Measurements from ENCODE around the gene EMP1. TPM values are rescaled to one million over a fixed set of nuclear protein-coding genes. Genes with fewer than 3 reads are reported as not detected.

The EMP1 gene
- total and polyA plus RNA-seq, 2 of the 13 experiments (the other 11 are each of a cell fraction or from before 2014, with no cell fraction given): 0.13 to 0.61 TPM

DNA sequence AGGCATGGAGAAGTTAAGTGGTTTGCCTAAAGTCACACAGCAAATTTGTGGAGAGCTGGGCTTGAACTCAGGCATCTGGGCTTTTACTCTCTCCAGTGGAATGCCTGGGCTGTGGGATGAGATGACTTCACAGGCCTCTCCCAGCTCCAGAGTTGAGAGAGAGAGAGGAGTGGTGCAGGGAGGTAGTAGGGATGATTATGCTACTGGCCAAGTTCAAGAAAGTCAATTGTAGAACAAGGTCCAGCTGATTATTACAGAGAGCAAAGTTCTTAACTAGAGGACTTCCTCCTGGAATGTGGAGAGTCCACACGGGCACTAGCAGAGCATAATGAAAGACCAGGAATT, 769 bp upstream of the EMP1 start:
- ChIA-PET POLR2A (no interaction called here), CTCF (ENCODE audit: low intra/inter-chr PET ratio, low total read pairs) (no interaction called here)
- Histone ChIP-seq H3K4me3 (replicated peaks in 1 of 3; ENCODE audit: insufficient read depth in 1 of 3, low read depth in 2 of 3, low read length in 3 of 3) (no peak overlapping the region), H3K4me2 (ENCODE audit: low read depth, low read length) (no peak overlapping the region), H3K27me3 (ENCODE audit: control insufficient read depth in 1 of 2, insufficient read depth in 2 of 2, low read length in 2 of 2) (peaks cover 2 to 25% of the 10 kb centered on the region in 2 experiments; a peak in 3 of 5 replicates), H3K27ac (ENCODE audit: extremely low read length, insufficient read depth, low read length) (no peak overlapping the region), H4K20me1 (ENCODE audit: insufficient read depth, low read length) (no peaks in the 10 kb centered on the region), H3K9me3 (ENCODE audit: low read length) (no peaks in the 10 kb centered on the region), H2AFZ (ENCODE audit: low read length) (no peak overlapping the region), H3K4me1 (ENCODE audit: insufficient read depth, low read length) (peaks cover 24% of the 10 kb centered on the region), H3K36me3 (replicated peaks in 1 of 2; ENCODE audit: control insufficient read depth in 1 of 2, insufficient read depth in 2 of 2, low read length in 2 of 2) (no peaks in the 10 kb centered on the region), H3K79me2 (ENCODE audit: insufficient read depth, low read length) (no peaks in the 10 kb centered on the region), H3K9ac (ENCODE audit: insufficient read depth, low read depth, low read length) (no peak overlapping the region)
- WGBS (ENCODE audit: low lambda C conversion rate): 0% methylated on average over 1 of the region's 1 CpG
- DNase-seq (ENCODE audit: low spot score) (no peak), ATAC-seq (peak; percentile 75), FAIRE-seq (no peak)
- TF ChIP-seq ZNF432 (CRISPR knock-in tag; IDR thresholded peaks at IDR 0.05; ENCODE audit: borderline replicate concordance) (no peak), ZNF546 (CRISPR knock-in tag; conservative IDR thresholded peaks at IDR 0.05) (no peak), TEAD3 (CRISPR knock-in tag; optimal IDR thresholded peaks at IDR 0.05; ENCODE audit: borderline replicate concordance) (peak; percentile 48), ISX (CRISPR knock-in tag; conservative IDR thresholded peaks at IDR 0.05) (no peak), HNF4A (CRISPR knock-in tag; IDR thresholded peaks at IDR 0.05) (peak; percentile 30; the same call in 1 of the 2 replicates), HNF4G (IDR thresholded peaks at IDR 0.05; ENCODE audit: borderline replicate concordance, low read depth, low read length) (no peak), HNF4G (CRISPR knock-in tag; IDR thresholded peaks at IDR 0.05; ENCODE audit: borderline replicate concordance, low read depth) (no peak)
- BruUV-seq (replicated peaks): no TSS peak
- in situ Hi-C loops (cut with HindIII; ENCODE audit: extremely low pct_ligation_motif_present, low pct_unique_long_range_greater_than_20kb) (no loop called here), intact Hi-C loops (cut with micrococcal nuclease; ENCODE audit: unreplicated experiment) (no loop called here)

DNA sequence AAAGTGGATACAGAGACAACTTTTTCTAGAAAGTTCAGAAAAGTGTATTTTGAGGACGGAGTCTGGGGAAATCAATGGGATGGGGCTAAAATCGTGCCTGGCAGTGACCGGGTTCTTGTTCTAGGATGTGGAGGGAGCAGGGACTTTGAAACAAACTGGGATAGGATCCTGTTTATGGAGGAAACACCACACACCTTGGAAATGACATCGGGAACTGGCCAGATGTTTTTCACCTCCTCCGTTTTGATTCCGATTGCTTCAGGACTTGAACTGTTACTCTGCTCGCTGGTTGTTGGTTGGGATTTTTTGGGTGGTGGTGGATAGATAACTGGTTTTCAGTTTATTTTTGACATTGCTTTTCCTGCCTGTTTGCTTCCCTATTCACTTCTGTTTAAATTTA, 506 bp downstream of the EMP1 start:
- Histone ChIP-seq H4K20me1 (ENCODE audit: insufficient read depth, low read length) (no peaks in the 10 kb centered on the region), H3K4me3 (replicated peaks in 1 of 3; ENCODE audit: insufficient read depth in 1 of 3, low read depth in 2 of 3, low read length in 3 of 3) (no peak overlapping the region), H3K27me3 (ENCODE audit: control insufficient read depth in 1 of 2, insufficient read depth in 2 of 2, low read length in 2 of 2) (peaks cover 2 to 34% of the 10 kb centered on the region in 2 experiments; a peak in 3 of 5 replicates), H3K4me2 (ENCODE audit: low read depth, low read length) (no peak overlapping the region), H3K36me3 (replicated peaks in 1 of 2; ENCODE audit: control insufficient read depth in 1 of 2, insufficient read depth in 2 of 2, low read length in 2 of 2) (no peaks in the 10 kb centered on the region), H3K79me2 (ENCODE audit: insufficient read depth, low read length) (no peaks in the 10 kb centered on the region), H3K4me1 (ENCODE audit: insufficient read depth, low read length) (peaks cover 24% of the 10 kb centered on the region), H3K27ac (ENCODE audit: extremely low read length, insufficient read depth, low read length) (no peak overlapping the region), H3K9ac (ENCODE audit: insufficient read depth, low read depth, low read length) (no peak overlapping the region), H2AFZ (ENCODE audit: low read length) (no peak overlapping the region), H3K9me3 (ENCODE audit: low read length) (no peaks in the 10 kb centered on the region)
- no TSS peak for BruUV-seq (replicated peaks)
- in situ Hi-C loops (cut with HindIII; ENCODE audit: extremely low pct_ligation_motif_present, low pct_unique_long_range_greater_than_20kb): no loop called here
- CTCF ChIA-PET (ENCODE audit: low intra/inter-chr PET ratio, low total read pairs): no interaction called here
- TF ChIP-seq ZNF776 (CRISPR knock-in tag; IDR thresholded peaks at IDR 0.05) (no peak), ZNF674 (CRISPR knock-in tag; IDR thresholded peaks at IDR 0.05; ENCODE audit: low read depth) (no peak)
- no peak for FAIRE-seq
- intact Hi-C loops (cut with micrococcal nuclease; ENCODE audit: unreplicated experiment): no loop called here
- no peak for ATAC-seq
- 63% methylated on average over 7 of the region's 7 CpGs for WGBS (ENCODE audit: low lambda C conversion rate)
- POLR2A ChIA-PET: no interaction called here
- no peak for DNase-seq (ENCODE audit: low spot score)

Data from HepG2 (cell line).